ENCODE data around the gene WNT10A. TPM values are rescaled to one million over a fixed set of nuclear protein-coding genes. Genes with fewer than 3 reads are reported as not detected.

The WNT10A gene
- total and polyA plus RNA-seq, 2 of the 8 experiments (the other 6 are each of a cell fraction or from before 2014, with no cell fraction given), result 0.05 TPM; not detected in 1

GRCh38 chr2:218899147-218899546 lies 18.5 kb downstream of the WNT10A start (continued):
- TF ChIP-seq NANOG (IDR thresholded peaks at IDR 0.05; ENCODE audit: insufficient read depth, low read depth, low read length, poor library complexity, severe bottlenecking), result no peak
- no peak for TF ChIP-seq YY1 (IDR thresholded peaks at IDR 0.05; ENCODE audit: low read depth, low read length)
- no peak for TF ChIP-seq EGR1 (IDR thresholded peaks at IDR 0.05; ENCODE audit: borderline replicate concordance, low read depth, low read length)
- TF ChIP-seq USF2 (IDR thresholded peaks at IDR 0.05; ENCODE audit: low read length), result no peak
- TF ChIP-seq TBP (IDR thresholded peaks at IDR 0.05; ENCODE audit: low read depth, low read length), result no peak
- no peak for TF ChIP-seq RXRA (IDR thresholded peaks at IDR 0.05; ENCODE audit: insufficient read depth, low read depth, low read length)

All from H1 (cell line).